Activated CD8-positive, alpha-beta memory T cell treated with anti-CD3 and anti-CD28 coated beads, Interleukin-2, amount 50 U/mL, for 4 hours (primary cell): ENCODE results near the gene SMOC2.
A peak's percentile ranks its signal among the peaks of the same experiment; 100 is the strongest.
"Not testable (repeated sequence)": the region's sequence is repeated elsewhere in the genome, so short reads cannot be mapped to it uniquely, and the experiment has no call there.

Experiments
- DNase-seq: peaks from one replicate; pipeline ENCODE4 v3.0.0-alpha.2; 2020

The SMOC2 gene

DNA sequence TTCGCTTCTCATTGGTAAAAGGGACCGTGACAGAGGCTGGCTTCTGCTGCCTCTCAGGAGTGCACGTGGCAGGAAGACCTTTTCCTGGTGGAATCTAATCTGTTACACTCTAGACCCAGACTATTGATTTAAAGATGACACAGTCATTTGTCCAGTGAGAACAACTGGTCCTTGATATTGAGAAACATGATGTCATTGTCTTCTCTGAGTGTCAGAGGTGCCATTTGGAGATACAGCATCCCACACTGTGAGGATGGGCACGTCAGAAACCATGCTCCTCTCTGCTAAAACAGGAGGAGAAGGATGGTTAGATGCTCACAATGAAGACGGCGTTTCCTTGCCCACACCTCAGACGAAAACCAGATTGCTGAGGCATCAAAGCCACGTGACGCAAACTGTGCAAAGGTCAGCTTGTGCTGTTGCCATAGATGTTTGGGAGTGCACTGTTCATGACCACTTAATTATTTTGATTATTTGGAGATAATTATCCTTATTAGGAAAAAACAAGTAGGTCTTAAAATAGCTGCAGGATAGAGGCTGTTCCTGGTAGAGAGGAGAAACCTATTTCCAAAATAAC is 169.0 kb downstream of the SMOC2 start:
- DNase-seq: no peak

DNA sequence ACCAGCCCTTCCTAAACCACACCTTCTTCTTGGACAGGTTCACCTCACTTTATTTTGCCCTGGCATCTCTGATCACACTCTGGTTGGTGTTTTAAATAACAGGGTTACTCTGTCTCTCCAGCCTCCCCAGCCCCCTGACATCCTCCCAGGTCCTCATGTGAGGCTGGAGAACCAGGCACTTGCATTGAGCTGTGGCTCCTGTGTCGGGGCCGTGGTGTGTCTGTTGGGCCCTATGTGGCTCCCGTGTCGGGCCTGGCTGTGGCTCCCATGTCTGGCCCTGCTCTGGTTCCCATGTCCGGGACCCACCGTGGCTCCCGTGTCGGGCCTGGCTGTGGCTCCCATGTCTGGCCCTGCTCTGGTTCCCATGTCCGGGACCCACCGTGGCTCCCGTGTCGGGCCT is 170.0 kb downstream of the SMOC2 start:
- not testable (repeated sequence) for DNase-seq

DNA sequence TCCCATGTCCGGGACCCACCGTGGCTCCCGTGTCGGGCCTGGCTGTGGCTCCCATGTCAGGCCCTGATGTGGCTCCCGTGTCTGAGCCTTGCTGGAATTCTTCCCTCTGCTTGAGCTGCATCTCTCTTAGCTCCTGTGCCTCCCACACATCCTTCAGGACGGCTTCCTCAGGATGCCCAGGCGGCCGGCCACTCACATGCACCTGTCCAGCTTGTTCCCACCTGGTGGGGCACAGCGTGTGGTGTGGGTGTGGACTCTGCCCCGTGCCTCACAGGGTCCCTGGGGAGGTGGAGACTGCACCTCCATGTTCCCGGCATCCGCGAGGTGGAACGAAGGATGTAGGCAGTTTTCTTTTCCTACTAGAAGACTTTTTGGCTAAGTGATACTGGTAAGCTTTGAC is 170.7 kb downstream of the SMOC2 start:
- no peak for DNase-seq

DNA sequence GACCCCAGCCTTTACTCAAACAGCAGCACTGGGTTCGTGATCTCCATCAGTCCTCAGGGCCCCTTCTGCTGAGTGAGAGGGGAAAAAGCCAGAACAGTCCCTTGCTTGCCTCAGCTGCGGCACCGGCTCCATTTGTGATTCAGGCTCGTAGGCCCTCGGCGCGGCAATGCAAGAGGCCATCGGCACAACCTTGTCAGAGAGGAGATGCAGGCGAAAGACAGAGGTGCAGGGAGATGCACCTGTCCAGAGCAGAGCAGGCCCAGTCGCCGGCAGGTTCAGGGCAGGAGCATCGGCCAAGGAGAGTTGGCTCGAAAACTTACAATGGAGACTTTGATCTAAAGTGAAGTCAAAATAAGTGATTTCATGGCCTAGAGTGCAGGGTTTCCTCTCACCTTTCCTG is 171.6 kb downstream of the SMOC2 start:
- DNase-seq: no peak

DNA sequence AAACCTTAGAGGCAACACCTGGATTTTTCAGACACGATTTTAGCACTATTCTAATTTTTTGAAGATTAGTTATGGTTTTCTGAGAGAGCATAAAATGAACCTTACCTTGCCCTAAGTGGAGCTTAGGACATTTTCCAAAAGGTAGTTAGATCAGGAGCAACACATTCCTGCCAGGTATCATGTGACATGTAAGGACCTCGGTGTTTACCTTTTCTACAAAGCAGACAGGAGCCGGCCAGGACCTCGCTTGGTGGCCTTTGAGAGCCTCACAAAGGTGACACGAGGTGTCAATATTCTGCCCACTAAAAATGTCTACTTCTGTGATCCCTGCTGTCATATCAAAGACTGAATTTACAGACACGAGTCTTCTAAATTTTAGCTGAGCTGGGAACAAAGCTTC is 174.9 kb downstream of the SMOC2 start:
- no peak for DNase-seq

DNA sequence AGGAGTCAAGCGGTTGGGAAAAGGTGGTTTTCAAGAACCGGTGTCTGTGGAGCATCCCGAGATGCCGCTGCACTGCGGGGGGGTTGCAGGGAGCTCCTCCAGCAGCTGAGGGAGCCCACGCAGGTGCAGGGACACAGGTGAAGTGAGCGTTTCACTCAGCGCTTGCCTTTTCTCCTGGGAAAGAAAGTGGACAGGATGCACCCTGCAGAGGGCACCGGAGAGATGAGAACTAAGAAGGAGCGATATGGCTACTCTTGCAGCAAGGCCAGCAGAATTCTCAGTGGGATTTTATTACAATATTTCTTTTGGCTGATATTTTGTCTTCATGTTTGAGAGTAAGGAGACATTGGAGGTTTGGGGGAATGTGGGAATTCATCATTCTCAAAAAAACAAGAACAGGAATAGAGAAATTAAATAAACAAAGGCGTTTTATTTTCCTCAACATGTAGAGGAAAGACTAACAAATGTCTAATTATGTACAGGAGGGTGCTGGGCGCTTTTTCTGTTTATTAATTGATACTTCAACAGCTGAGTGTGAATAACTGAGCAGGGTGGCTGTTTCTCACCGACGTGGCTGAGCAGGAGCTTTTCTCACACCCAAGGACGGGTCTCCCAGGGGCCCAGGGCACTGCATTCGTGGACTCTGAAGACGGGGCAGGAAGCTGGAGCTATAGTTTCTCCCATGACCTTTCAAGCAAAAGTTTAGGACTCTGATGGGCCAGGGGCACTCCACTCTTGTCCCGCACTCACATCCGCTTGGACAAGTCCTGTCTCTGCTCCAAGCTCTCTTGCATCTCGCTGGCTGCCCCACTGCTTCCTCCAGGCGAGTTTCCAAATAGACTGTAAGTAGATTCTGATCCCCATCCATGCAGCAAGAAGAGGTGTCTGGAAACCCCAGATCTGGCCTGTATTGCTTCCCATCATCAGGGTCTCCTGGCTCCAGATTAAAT is 176.1 kb downstream of the SMOC2 start:
- DNase-seq: no peak

DNA sequence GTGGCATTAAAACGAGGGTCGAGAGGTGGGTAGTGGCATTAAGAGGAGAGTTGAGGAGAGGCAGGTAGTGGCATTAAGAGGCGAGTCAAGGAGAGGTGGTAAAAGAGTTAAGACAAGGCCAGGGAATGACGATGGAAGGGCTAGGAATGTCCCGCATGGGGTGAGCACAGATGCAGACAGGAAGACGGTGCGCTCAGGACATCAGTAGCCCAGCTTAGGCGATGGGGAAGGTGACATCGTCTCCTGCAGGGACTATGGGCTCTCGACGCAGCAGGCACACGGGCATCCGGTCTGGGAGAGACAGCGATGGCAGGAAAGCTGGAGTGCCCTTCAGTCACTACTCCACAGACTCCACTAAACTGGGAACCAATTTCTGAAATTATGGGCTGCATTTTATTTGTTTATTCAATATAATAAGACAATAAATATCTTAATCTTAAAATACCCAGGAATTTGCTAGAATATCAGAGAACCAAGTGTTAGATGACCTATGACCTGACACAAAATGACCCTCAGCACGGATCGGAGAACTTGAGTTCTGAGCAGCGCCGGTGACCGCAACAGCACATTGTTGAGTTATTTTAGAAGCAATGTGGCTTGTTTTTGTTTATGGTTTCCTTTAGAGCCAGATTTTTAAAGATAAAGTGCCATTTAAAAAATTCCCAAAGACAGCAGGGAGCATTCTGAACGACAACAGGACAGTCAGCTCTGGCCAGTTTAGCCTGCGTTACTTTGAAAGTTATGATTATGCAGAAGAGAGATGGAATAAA is 177.7 kb downstream of the SMOC2 start:
- no peak for DNase-seq

DNA sequence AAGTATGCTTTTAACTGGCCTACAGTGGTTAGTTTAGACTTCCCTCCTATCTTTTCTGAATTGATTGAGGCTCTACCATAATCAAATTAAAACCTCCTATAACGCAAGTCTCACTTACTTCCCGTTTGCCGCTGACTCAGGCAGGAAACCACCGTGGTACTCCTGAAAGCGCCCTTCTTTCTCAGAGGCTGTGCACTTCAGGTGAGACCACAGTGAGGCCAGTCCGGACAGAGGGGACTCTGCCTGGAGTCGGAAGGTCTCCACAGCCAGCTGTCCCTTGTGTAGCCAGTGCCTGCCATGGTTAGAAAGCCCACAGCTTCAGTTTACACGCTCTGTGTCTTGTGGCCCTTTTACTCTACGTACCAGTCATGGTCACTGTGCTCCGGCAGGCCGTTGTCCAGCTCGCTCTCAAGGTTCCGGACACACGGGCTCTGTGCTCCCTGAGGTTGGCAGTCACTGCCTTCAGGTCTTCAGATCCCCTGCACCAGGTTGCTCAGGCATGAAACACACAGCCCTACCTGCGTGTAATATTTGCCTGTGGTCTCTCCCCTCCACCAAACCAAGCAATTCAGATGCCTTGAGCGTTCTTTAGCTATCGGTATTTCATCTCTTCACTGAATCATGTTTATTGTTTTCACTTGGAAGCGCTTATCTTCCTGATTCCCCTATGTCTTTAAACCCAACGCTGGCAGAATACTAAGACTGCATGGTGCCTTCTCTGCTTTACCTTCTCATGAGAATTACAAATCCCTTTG is 178.8 kb downstream of the SMOC2 start:
- DNase-seq: peak; percentile 22

DNA sequence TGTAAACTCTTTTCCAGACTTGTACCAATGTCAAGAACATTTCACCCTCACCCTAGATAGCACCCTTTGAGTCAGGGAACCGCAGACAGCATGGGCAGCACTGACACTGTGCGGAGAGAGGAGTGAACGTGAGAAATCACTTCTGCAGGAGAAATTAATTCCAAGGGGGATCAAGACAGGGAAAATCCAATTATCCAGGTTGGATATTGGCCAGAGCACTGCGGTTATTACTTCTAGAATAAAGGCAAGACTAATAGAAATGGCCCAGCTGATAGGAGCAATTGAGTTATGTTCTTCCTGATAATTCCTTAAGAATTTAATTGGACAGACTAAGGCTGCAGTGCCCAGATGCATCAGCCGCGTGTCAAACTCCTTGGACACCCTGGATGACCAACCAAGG is 179.6 kb downstream of the SMOC2 start:
- no peak for DNase-seq

DNA sequence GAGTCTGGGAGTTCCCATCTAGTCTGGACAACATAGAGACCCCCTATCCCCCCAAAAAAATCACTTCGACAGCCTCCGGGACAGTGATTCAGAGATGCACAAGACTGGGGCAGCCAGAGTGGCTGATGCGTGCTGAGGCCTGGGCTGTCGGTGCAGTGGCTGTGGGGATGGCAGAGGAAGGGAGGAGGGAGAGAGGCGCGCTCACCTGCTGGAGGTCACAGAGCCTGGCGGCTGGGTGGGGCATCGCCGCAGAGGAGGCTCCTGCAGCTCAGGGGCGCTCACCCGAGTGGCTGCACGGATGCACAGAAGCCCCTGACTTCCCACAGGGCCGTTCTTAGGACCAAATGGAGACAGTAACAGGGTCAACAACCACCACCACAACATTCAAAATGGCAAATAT is 182.8 kb downstream of the SMOC2 start:
- no peak for DNase-seq

DNA sequence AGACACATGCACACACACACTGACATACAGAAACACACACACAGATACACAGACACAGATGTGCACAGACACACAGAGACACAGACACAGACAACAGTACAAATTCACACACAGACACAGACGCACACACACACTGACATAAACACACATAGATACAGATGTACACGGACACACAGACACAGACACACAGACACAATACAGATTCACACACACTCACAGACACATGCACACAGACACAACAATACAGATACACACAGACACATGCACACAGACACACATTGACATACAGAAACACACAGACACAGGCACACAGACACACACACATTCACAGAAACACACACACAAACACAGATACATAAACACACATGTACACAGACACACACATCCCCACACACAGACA is 183.6 kb downstream of the SMOC2 start:
- no peak for DNase-seq

DNA sequence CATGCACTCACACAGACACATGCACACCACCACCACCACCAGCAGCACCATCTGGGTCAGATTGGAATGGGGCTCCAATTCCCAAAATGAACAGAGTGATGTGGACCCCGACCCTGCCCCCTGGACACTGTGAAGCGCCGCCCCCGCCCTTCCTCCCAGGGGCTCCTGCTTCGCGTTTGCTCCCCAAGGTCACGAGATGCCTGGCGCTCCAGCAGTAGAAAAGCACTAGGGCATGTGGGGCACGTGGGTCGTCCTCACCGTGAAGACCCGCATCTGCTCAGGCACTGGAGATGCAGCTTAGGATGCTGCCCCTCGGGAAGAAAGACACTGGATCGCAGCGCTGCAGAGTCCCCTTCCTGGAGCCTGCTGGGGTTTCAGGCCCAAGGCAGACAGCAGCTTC is 184.0 kb downstream of the SMOC2 start:
- no peak for DNase-seq

DNA sequence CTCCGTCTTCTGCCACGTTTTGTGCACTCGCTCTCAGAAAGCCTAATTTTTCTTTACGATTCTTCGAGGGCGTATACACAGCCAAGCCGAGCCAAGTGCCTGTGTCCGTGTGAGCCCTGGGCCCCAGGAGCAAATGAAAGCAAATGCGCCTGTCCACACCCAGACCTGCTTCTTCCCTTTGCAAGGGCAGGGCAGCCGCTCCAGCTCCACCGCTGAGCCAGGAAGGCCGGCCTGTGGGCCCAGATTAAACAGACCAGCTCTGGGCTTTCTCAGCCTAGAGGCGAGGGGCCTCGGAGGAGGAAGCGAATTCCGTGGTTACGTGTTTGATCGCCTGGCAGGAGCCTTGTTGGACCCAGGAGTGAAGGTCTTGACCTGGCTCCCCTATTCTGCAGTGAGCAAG is 184.6 kb downstream of the SMOC2 start:
- no peak for DNase-seq

DNA sequence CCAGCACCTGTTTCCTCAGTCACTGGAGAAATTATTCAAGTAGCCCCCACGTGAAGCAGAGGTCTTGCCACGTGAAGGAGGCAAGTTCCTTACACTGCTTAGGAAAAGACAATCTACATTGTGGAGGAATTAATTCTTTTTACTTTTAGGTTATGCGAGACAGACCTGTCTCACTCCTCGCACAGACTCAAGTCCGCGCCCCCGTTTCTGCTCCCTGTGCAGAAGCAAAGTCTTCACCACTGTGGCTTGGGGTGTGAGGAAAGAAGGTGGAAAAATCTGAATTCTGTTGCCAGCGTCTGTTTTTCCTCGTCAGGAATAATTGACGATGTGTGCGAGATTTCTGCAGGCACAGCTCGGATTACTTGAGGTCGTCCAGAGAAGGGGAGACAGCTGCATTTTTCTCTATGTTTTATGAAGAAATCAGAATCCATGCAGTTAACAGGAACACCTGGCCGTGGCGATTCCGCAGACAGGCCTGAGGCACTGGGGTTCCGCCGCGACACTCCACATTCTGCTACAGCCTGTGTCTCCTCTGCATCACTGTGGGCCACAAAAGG is 185.1 kb downstream of the SMOC2 start:
- no peak for DNase-seq

DNA sequence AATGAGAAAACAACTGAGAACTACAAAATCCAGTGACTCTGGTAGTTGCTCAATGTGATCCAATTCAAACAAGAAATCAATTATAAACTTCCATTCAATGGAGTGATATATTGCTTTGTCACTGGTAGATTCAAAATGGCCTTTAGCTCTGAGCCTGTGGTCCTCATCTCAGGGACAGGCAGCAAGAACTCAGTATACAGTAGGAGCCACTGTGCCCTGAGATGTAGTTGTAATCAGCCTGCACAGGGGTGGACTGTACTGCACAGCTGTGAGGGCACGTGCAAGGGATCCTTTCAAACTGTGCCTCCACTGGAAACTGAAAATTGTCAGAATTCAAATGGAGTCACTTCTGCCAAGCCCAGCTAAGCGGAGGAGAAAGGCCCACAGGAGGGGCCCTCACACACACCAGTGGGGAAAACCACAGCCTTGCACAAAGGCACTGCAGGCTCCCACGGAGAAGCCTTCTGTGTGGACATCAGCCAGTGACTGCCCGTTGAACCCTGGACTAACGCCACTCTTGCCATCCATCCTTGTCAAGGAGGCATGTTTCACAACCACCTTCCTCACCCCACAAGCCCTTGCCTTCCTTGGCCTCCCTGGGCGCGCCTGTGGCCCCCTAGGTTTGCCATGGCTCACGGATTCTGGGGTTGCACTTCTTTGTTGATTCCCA is 186.7 kb downstream of the SMOC2 start:
- no peak for DNase-seq

DNA sequence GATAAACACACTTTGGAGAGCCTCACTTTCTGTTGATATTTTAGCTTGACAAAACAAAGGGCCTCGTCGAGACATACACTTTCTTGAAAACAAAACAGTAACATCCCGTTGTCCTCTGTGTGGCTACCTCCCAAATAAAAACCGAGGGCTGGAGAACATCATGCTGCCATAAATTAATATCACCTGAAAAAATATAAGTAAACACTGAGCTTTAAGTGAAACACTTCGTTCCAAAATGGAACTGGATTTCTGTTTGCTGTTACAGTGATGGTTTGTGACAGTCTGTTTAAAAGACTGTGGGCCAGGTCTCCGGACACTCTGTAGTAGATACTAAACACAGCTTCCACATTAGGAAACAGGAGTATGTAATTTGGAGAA is 187.2 kb downstream of the SMOC2 start:
- DNase-seq: no peak

DNA sequence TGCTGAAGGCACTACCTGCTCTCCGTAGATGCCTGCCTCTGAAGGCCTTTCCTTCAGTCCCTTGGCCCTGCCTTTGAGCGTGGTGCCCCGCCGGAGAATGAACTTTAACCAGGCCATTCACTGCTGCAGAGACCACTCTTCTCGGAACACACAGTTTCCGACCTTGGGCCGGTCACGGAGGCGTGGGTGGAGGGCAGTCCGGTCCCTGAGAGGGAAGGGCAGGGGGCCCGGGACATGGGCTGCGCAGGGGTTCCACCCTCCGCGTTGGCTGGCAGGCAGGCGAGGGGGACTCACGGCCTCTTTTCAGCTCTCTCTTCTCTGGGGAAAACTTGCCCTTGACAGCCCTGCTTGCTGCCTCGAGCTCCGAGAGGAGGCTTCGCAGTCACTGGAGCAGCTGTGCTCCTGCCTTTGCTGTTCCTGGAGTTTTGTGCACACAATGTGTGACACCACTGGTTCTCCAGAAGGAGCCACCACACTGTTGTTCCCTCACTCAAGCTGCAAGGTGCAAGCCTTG is 187.8 kb downstream of the SMOC2 start:
- no peak for DNase-seq

DNA sequence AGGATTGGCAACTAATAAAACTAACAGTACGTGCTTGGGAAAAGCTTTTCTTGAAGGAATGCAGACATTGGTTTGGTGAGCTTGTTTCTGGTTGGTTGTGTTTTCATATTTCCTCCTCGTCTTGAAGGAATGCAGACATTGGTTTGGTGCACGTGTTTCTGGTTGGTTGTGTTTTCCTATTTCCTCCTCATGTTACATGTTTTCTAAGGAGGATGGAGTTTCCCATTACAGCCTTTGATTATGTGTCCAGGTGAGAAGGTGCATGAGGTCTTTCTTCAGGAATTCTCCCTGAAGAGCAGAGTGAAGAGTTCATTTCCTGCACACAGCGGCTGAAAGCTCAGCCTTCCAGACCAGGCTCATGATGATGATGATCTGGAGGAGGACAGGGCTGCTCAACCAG is 190.6 kb downstream of the SMOC2 start:
- DNase-seq: no peak

DNA sequence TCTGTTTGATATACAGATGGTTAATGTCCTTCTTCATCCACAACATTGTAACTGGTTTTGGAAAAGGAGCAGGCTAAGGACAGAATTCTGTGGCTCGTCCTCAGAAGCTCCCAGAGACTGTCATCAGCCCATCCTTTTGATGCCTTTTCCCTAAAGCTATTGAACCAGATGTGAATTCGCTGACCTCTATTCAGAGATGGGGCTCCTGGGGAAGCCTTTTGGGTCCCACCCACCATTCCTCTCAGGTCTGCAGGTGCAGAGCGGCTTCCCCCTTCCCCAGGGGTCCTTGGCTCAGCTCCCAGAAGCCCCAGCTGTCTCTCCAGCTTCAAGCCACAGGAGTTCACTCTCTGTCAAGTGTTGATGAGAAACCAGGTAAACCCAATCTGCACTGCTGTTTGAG is 191.7 kb downstream of the SMOC2 start:
- no peak for DNase-seq

DNA sequence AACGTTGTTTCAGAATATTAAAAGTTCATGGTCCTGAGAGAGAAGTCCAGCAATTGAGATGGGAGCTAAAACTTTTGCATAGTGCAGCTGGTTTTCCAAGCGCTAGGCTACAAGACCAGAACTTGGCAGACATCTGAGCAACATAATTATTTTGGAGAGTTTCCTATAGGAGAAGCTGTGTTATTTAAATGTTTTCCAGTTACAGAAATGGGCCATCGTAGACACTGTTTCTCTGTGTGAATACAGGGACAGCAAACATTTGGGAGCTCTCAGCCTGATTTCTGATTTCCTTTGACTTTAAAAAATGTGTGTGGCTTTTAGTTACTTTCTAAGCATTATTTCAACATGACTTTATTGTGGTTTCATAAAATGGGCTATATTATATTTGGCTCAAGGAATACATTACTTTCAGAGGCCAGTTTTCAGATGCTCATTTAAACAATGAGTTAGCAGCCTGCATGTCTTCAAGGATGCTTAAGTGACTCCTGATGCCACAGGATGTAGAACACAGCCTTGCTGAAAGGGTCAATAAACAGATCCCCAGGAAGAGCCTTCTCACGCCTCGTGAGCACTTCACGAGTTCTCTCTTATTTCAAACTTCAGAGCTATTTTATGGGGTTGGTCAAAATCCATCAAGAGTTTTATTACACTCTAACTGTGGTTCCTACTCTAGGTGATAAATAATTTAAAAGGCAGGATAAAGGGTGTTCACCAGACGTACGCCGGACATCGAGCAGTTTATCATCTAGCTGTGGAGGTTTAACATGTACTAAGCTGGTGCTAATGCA is 193.8 kb downstream of the SMOC2 start:
- no peak for DNase-seq
